Right lobe of liver (tissue), 4 donors: ENCODE results near the gene PERM1.
"Not testable (repeated sequence)": the region's sequence is repeated elsewhere in the genome, so short reads cannot be mapped to it uniquely, and the experiment has no call there.

Experiments
- CTCF ChIP-seq, 4 donors: fragments of 200-600 bp in 3 of 4; fragments of 450-650 bp in 1 of 4; IDR thresholded peaks; one replicate each; pipeline versions ENCODE4 v1.5.1 to v1.8.0; 2016 to 2022; ENCODE audit warnings: antibody characterized with exemption in 4 of 4, mild to moderate bottlenecking in 2 of 4
- POLR2A ChIP-seq: fragments of 450-650 bp; IDR thresholded peaks from one replicate; pipeline ENCODE4 v1.6.1; 2017; ENCODE audit warnings: antibody characterized with exemption, mild to moderate bottlenecking
- donor health status: DM: no; HTN: no; CAD: no.
- donor health status: DM: no; HTN: no; CAD: no.
- donor health status: DM: no; HTN: yes; CAD: no.

GRCh38 chr1:946811-947210 is 35.1 kb downstream of the PERM1 start:
- not testable (repeated sequence) for TF ChIP-seq POLR2A; CTCF (IDR thresholded peaks at IDR 0.05)
